IMR-90 (cell line): ENCODE results near the gene ABHD12. TPM values are rescaled to one million over a fixed set of nuclear protein-coding genes. Genes with fewer than 3 reads are reported as not detected.

ENCODE experiments used
- ATAC-seq: fragments of 200-7000 bp; cut with Tn5 transposase; 2 replicates; pipeline ENCODE4 v1.9.1; 2020; ENCODE audit warnings: low read depth, mild to moderate bottlenecking, moderate library complexity
- BruUV-seq: library from RNA; stranded (reverse); fragments of 400-500 nt; replicated peaks from 2 replicates; lab custom pipeline; 2021; lab: Mats Ljungman, UMichigan
- CTCF ChIA-PET: fragments of 300-600 bp; formaldehyde crosslinking; extraction: SDS; loops from one replicate; lab custom pipeline; 2021; ENCODE audit warnings: antibody characterized with exemption; lab: Yijun Ruan, JAX
- POLR2A ChIA-PET: fragments of 300-600 bp; sonication (Branson Sonifier 250); formaldehyde crosslinking; loops from one replicate; lab custom pipeline; 2022; ENCODE audit warnings: antibody characterized with exemption; ENCODE audit not compliant: unreplicated experiment; lab: Charles Lee
- DNase-seq: peaks from one replicate; pipeline ENCODE4 v3.0.0; 2013
- H2AFZ ChIP-seq: replicated peaks from 2 replicates; pipeline ENCODE3; 2013; ENCODE audit warnings: low read length, mild to moderate bottlenecking; ENCODE audit not compliant: poor library complexity
- H2AK5ac ChIP-seq: 2 replicates; pipeline ENCODE4 v1.6.1; 2013; ENCODE audit warnings: low read depth, low read length, inconsistent platforms
- H2AK9ac ChIP-seq: replicated peaks from 2 replicates; pipeline ENCODE3; 2013; ENCODE audit warnings: mild to moderate bottlenecking, low read depth, low read length, moderate library complexity; ENCODE audit not compliant: poor library complexity
- H2BK120ac ChIP-seq: 2 replicates; pipeline ENCODE4 v1.6.1; 2013; ENCODE audit warnings: low read depth, low read length, inconsistent platforms
- H2BK15ac ChIP-seq: 3 replicates; pipeline ENCODE4 v1.6.1; 2013; ENCODE audit warnings: low read depth, low read length, inconsistent platforms
- H2BK20ac ChIP-seq: 2 replicates; pipeline ENCODE4 v1.6.1; 2013; ENCODE audit warnings: low read depth, mild to moderate bottlenecking, inconsistent platforms, low read length, moderate library complexity
- H2BK5ac ChIP-seq: 2 replicates; pipeline ENCODE4 v1.6.1; 2013; ENCODE audit warnings: mild to moderate bottlenecking, low read depth, low read length, inconsistent platforms; ENCODE audit not compliant: poor library complexity, severe bottlenecking
- H3K14ac ChIP-seq: replicated peaks from 2 replicates; pipeline ENCODE4 v1.6.1; 2013; ENCODE audit warnings: low read depth, low read length, inconsistent platforms
- H3K18ac ChIP-seq: 2 replicates; pipeline ENCODE4 v1.6.1; 2013; ENCODE audit warnings: low read depth, low read length, control low read depth
- H3K23ac ChIP-seq: 2 replicates; pipeline ENCODE4 v1.6.1; 2013; ENCODE audit warnings: low read depth, low read length, inconsistent platforms
- H3K27ac ChIP-seq: 2 replicates; pipeline ENCODE4 v1.5.1; 2013; ENCODE audit warnings: mild to moderate bottlenecking, control low read depth, low read length; ENCODE audit not compliant: insufficient read depth
- H3K27me3 ChIP-seq: 2 replicates; pipeline ENCODE4 v1.6.1; 2013; ENCODE audit warnings: low read length; ENCODE audit not compliant: control insufficient read depth, insufficient read depth
- H3K36me3 ChIP-seq: 2 replicates; pipeline ENCODE4 v1.6.1; 2013; ENCODE audit warnings: low read length, mixed read lengths; ENCODE audit not compliant: control insufficient read depth, insufficient read depth
- H3K4ac ChIP-seq: 2 replicates; pipeline ENCODE4 v1.6.1; 2013; ENCODE audit warnings: low read depth, low read length, inconsistent platforms
- H3K4me1 ChIP-seq: 2 replicates; pipeline ENCODE4 v1.6.1; 2013; ENCODE audit warnings: low read length, mixed read lengths; ENCODE audit not compliant: control insufficient read depth, insufficient read depth
- H3K4me2 ChIP-seq: 2 replicates; pipeline ENCODE4 v1.6.1; 2013; ENCODE audit warnings: low read depth, mild to moderate bottlenecking, control low read depth, low read length, moderate library complexity
- H3K4me3 ChIP-seq: 2 replicates; pipeline ENCODE4 v1.5.1; 2013; ENCODE audit warnings: low read depth, mild to moderate bottlenecking, control low read depth, low read length, moderate library complexity; ENCODE audit not compliant: insufficient read depth
- H3K56ac ChIP-seq: 2 replicates; pipeline ENCODE4 v1.6.1; 2013; ENCODE audit warnings: low read length, inconsistent platforms; ENCODE audit not compliant: insufficient read depth; ENCODE audit errors: extremely low read depth
- H3K79me1 ChIP-seq, 2 experiments: 2 replicates each; pipeline ENCODE4 v1.6.1; 2013; ENCODE audit warnings: low read length in 2 of 2, inconsistent platforms in 1 of 2, low read depth in 1 of 2
- H3K9ac ChIP-seq: 2 replicates; pipeline ENCODE4 v1.6.1; 2013; ENCODE audit warnings: low read depth, low read length, control low read depth
- H3K9me1 ChIP-seq: 2 replicates; pipeline ENCODE4 v1.6.1; 2013; ENCODE audit warnings: low read length, inconsistent platforms; ENCODE audit not compliant: insufficient read depth
- H3K9me3 ChIP-seq: 2 replicates; pipeline ENCODE4 v1.6.1; 2013; ENCODE audit warnings: low read length; ENCODE audit not compliant: control insufficient read depth, insufficient read depth
- H4K20me1 ChIP-seq: 2 replicates; pipeline ENCODE4 v1.6.1; 2013; ENCODE audit warnings: low read length, inconsistent platforms; ENCODE audit not compliant: insufficient read depth
- H4K5ac ChIP-seq: 2 replicates; pipeline ENCODE4 v1.6.1; 2013; ENCODE audit warnings: mild to moderate bottlenecking, low read depth, low read length, control low read depth
- H4K8ac ChIP-seq, 2 experiments: 2 replicates each; pipeline ENCODE4 v1.6.1; 2013; ENCODE audit warnings: low read depth in 2 of 2, low read length in 2 of 2, control low read depth in 1 of 2, inconsistent platforms in 1 of 2
- H4K91ac ChIP-seq: 2 replicates; pipeline ENCODE4 v1.6.1; 2013; ENCODE audit warnings: low read depth, low read length, inconsistent platforms; ENCODE audit not compliant: insufficient read depth
- RAD21 ChIP-seq: IDR thresholded peaks from 2 replicates; pipeline ENCODE4 v1.6.1; 2012; ENCODE audit warnings: low read length, improper control_type of control experiment
- WGBS, 2 experiments: methylation state at CpG; one replicate each; pipeline versions ENCODE4 v1.1.5 to v1.1.7; 2013; ENCODE audit warnings: missing lambda C conversion rate in 2 of 2; ENCODE audit not compliant: insufficient read length in 1 of 2; ENCODE audit errors: extremely low coverage in 2 of 2; 5-methylcytosine and 5-hydroxymethylcytosine counted together
- dilution Hi-C: fragments of 300-500 bp; cut with HindIII; formaldehyde crosslinking; loops from one replicate; pipeline ENCODE4 v1.14.3; 2018; ENCODE audit warnings: low sequenced_read_pairs; ENCODE audit not compliant: unreplicated experiment
- in situ Hi-C: fragments of 300-500 bp; cut with MboI; formaldehyde crosslinking; loops from 3 replicates; pipeline ENCODE4 v1.14.3; 2019; ENCODE audit warnings: low sequenced_read_pairs, inconsistent platforms, mixed read lengths
- intact Hi-C: fragments of 100-400 bp; cut with micrococcal nuclease; formaldehyde crosslinking; loops from 2 replicates; pipeline ENCODE4 v1.10.0; 2022
- polyA plus RNA-seq, 3 experiments: library from polyadenylated mRNA; depleted of rRNA; stranded (reverse); fragments of >200 nt; gene quantifications; 2 replicates each; pipeline ENCODE4 v1.2.3, GENCODE V29; 2012; ENCODE audit warnings: low replicate concordance in 1 of 3
- total RNA-seq: library from RNA; depleted of rRNA; stranded (reverse); fragments of >200 nt; gene quantifications from 2 replicates; pipeline ENCODE4 v1.2.3, GENCODE V29; 2012

The ABHD12 gene
- total and polyA plus RNA-seq, 2 of the 4 experiments (the other 2 are of a cell fraction) = 80.7 to 108 TPM

- H3K4me3 ChIP-seq = no peak overlapping the region
- no CpG with 5 or more reads among the region's 1 CpG for WGBS, 2 experiments
- intact Hi-C loops = loop anchor here (5.0 kb wide), 4 partner anchors 151 to 316 kb away; partner anchors contain the start of genes PYGB and VSX1
- H3K9me3 ChIP-seq = peaks cover 7% of the 10 kb centered on the region
- peaks cover 5% of the 10 kb centered on the region for H3K9me1 ChIP-seq
- H3K27me3 ChIP-seq = no peaks in the 10 kb centered on the region
- H3K9ac ChIP-seq = no peak overlapping the region
- no peak overlapping the region for H3K27ac ChIP-seq
- no peak overlapping the region for H2BK20ac ChIP-seq
- no peak overlapping the region for H3K14ac ChIP-seq
- ChIA-PET POLR2A (no interaction called here), CTCF (interaction anchor here (1.8 to 3.8 kb wide), 2 partner anchors 98 to 103 kb away, joined by 8 to 24 read pairs; no protein-coding TSS in a partner anchor)
- no peaks in the 10 kb centered on the region for H3K36me3 ChIP-seq
- dilution Hi-C loops = no loop called here
- no peak overlapping the region for H3K4ac ChIP-seq
- no peak overlapping the region for H4K5ac ChIP-seq
- H4K8ac ChIP-seq = no peak overlapping the region; a peak in 1 of 4 replicates
- H2BK120ac ChIP-seq = no peak overlapping the region; the same call in 1 of the 2 replicates
- H3K56ac ChIP-seq = no peak overlapping the region
- no peak overlapping the region for H3K4me2 ChIP-seq
- no peak overlapping the region for H3K23ac ChIP-seq
- peaks cover 5% of the 10 kb centered on the region; the same call in 1 of the 2 replicates for H3K4me1 ChIP-seq
- H2AK5ac ChIP-seq = no peak overlapping the region; the same call in 1 of the 2 replicates
- DNase-seq (peak; percentile 30), ATAC-seq (no peak)
- no peak overlapping the region for H2AK9ac ChIP-seq
- H2AFZ ChIP-seq = no peak overlapping the region
- in situ Hi-C loops = loop anchor here (5.0 to 25.0 kb wide), 3 partner anchors 101 to 761 kb away; partner anchors contain the start of gene APMAP
- H4K91ac ChIP-seq = no peak overlapping the region
- H4K20me1 ChIP-seq = no peaks in the 10 kb centered on the region
- H2BK15ac ChIP-seq = no peak overlapping the region
- no peak for TF ChIP-seq RAD21
- H3K79me1 ChIP-seq = no peaks in the 10 kb centered on the region
- H2BK5ac ChIP-seq = no peak overlapping the region
- H3K18ac ChIP-seq = no peak overlapping the region
- no TSS peak for BruUV-seq
These were observed 7.2 kb upstream of the ABHD12 start for GRCh38 chr20:25397821-25398220.
